HEK293T (cell line): ENCODE measurements around the gene MUSTN1.

Source experiments
- BHLHE40 ChIP-seq: fragments of 450-650 bp; IDR thresholded peaks from 2 replicates; pipeline ENCODE4 v1.6.1; 2016; ENCODE audit warnings: mild to moderate bottlenecking, moderate library complexity, borderline replicate concordance
- CTBP1 ChIP-seq: fragments of 450-650 bp; IDR thresholded peaks from 2 replicates; pipeline ENCODE4 v1.6.1; 2016; ENCODE audit warnings: borderline replicate concordance
- FOXM1 ChIP-seq: fragments of 450-650 bp; IDR thresholded peaks from 2 replicates; pipeline ENCODE4 v1.6.1; 2017; ENCODE audit warnings: mild to moderate bottlenecking, borderline replicate concordance
- HDGF ChIP-seq: fragments of 450-650 bp; IDR thresholded peaks from 2 replicates; pipeline ENCODE4 v1.6.1; 2017; ENCODE audit warnings: antibody characterized with exemption, borderline replicate concordance
- PKNOX1 ChIP-seq: fragments of 450-650 bp; IDR thresholded peaks from 2 replicates; pipeline ENCODE4 v1.6.1; 2016
- SUZ12 ChIP-seq: fragments of 450-650 bp; IDR thresholded peaks from 2 replicates; pipeline ENCODE4 v1.6.1; 2016; ENCODE audit warnings: mild to moderate bottlenecking

- TF ChIP-seq CTBP1 (no peak), BHLHE40 (no peak), FOXM1 (no peak), HDGF (no peak), SUZ12 (no peak), PKNOX1 (no peak)
Measured at GRCh38 chr3:52816199-52816598, 18.6 kb downstream of the MUSTN1 start.
